ENCODE data around the gene BCKDHB.
A peak's percentile ranks its signal among the peaks of the same experiment; 100 is the strongest.
"Not testable (repeated sequence)": the region's sequence is repeated elsewhere in the genome, so short reads cannot be mapped to it uniquely, and the experiment has no call there.

The BCKDHB gene

GRCh38 chr6:80095600-80095999, 10.9 kb upstream of the BCKDHB start:
- Histone ChIP-seq H3K4me3 (no peak overlapping the region), H3K27ac (no peak overlapping the region)
- no peak for DNase-seq (ENCODE audit: low spot score)
- no peak for TF ChIP-seq CTCF (IDR thresholded peaks at IDR 0.05)

DNA sequence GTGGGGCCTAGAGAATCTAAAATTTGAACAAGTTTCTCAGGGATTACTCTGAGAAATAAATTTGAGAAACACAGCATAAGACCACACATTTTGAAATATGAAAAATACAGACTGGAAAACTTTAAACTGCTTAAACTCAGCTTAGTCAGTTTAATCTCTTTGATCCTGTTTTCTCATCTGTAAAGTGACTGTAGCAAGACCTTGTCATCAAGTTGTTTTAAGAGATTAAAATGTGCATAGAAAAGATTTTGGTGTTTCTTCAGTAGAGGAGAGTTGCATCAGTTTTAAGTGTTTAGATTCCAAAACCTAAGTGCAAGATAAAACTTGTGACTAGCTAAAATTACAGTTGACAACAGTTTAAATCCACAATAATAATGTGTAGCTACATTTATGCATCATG, 8.1 kb upstream of the BCKDHB start:
- Histone ChIP-seq H3K27ac (no peak overlapping the region), H3K4me3 (no peak overlapping the region)
- no peak for DNase-seq (ENCODE audit: low spot score)
- TF ChIP-seq CTCF (IDR thresholded peaks at IDR 0.05) = no peak

DNA sequence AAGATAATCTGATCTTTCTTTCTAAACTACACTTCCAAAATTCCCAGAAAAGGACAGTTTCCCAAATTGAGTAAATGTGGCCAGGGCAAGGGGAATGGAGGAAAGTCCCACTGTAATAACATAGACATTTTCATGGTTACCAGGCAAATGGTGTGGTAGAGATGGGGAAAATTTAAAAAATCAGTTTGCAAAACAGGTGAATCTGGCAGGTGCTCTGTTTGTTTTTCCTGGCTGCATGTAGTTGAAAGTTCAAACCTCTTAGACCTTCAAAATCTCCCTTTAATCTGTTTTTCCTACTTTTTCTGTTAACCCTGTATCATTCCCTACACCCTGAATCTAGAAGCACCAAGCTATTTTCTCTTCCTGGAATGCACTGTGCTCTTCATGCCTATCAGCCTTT, 2.0 kb upstream of the BCKDHB start:
- no peak for DNase-seq (ENCODE audit: low spot score)

GRCh38 chr6:80105972-80106417, 476 bp upstream of the BCKDHB start:
- DNase-seq (ENCODE audit: low spot score) = no peak
- Histone ChIP-seq H3K27ac (peak overlapping the region; percentile 52 to 76), H3K4me3 (peak overlapping the region; percentile 90)
- no peak for TF ChIP-seq CTCF (IDR thresholded peaks at IDR 0.05)

More for the DNA sequence above, 2.0 kb upstream of the BCKDHB start:
- Histone ChIP-seq H3K4me3 (no peak overlapping the region), H3K27ac (no peak overlapping the region)
- TF ChIP-seq CTCF (IDR thresholded peaks at IDR 0.05) = no peak

- not testable (repeated sequence) for DNase-seq (ENCODE audit: low spot score); H3K27ac ChIP-seq; H3K4me3 ChIP-seq
These were observed 16.1 kb downstream of the BCKDHB start for GRCh38 chr6:80122576-80122975.

DNA sequence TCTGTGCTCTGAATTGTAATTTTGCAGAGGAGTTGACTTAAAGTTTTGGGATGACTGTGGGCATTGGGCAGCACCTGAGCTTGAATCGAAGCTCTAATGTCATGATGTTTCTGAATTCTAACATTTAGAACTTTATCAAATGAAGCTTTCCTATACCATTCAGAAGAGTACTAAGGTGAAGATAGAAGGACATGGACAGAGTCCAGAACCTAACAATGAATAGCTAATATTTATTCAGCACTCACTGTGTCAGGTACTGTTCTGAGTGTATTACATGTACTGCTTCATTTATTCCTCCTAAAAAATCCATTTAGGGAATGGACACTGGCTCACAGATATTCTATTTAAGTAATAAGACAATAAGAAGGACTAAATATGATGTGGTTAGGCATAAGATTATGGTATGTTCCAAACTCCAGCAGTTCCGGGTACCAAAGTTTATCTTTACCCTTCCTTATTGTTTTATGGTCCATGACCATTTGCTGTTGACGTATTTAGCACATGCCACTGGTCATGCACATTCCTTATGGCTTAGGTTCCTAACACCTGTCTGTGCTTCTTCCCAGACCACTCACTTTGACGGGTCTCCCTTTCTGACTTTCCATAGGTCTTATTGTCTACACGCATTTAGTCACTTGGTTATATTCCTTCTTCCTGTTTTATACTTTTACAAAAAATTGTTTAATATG, 20.3 kb downstream of the BCKDHB start:
- Histone ChIP-seq H3K27ac (no peak overlapping the region), H3K4me3 (no peak overlapping the region)
- TF ChIP-seq CTCF (IDR thresholded peaks at IDR 0.05) = no peak
- no peak for DNase-seq (ENCODE audit: low spot score)

DNA sequence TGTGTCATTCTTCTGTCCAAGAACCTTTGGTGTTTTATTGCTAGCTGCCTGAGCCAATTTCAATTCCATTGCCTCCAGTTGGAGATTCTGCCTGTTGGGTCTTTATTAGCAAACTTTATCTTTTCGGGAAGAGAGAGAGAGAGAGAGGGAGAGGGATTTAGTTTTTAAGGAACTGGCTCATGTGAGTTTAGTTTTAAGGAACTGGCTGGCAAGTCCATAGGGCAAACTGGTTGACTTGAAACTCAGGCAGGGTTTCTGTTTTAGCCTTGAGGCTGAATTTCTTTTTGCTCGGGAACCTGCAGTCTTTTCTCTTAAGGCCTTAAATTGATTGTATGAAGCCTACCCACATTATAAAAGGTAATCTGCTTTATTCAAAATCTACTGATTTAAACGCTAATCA, 23.0 kb downstream of the BCKDHB start:
- no peak for DNase-seq (ENCODE audit: low spot score)
- Histone ChIP-seq H3K4me3 (no peak overlapping the region), H3K27ac (no peak overlapping the region)
- no peak for TF ChIP-seq CTCF (IDR thresholded peaks at IDR 0.05)

All from coronary artery (tissue), 2 donors.